Endothelial cell of umbilical vein (primary cell): ENCODE data around the gene EDARADD. TPM values are rescaled to one million over a fixed set of nuclear protein-coding genes. Genes with fewer than 3 reads are reported as not detected.

Experiments used
- BruUV-seq: library from RNA; stranded (reverse); fragments of 400-500 nt; replicated peaks from 2 replicates; lab custom pipeline; 2021; lab: Mats Ljungman, UMichigan
- CTCF ChIA-PET: fragments of 300-600, 350-600 bp; sonication (Branson Sonifier 250); formaldehyde crosslinking; loops from one replicate; lab custom pipeline; 2021; ENCODE audit warnings: antibody characterized with exemption, inconsistent platforms; lab: Charles Lee
- POLR2A ChIA-PET: fragments of 300-600, 350-600 bp; sonication (Branson Sonifier 250); formaldehyde crosslinking; loops from one replicate; lab custom pipeline; 2021; ENCODE audit warnings: antibody characterized with exemption, inconsistent platforms; lab: Charles Lee
- DNase-seq: peaks from one replicate; pipeline ENCODE4 v3.0.0-alpha.2; 2011; ENCODE audit warnings: low read depth, low spot score
- FAIRE-seq: peaks from 2 replicates; lab custom pipeline; 2011; peaks lifted over from hg19 to GRCh38; lab: Jason Lieb, UNC
- H2AFZ ChIP-seq: 2 replicates; pipeline ENCODE4 v1.6.0; 2012; ENCODE audit warnings: low read depth, low read length, control low read depth, inconsistent platforms
- H3K27ac ChIP-seq: 2 replicates; pipeline ENCODE4 v1.5.1; 2011; ENCODE audit warnings: low read depth, mild to moderate bottlenecking, control low read depth, low read length, moderate library complexity; ENCODE audit not compliant: insufficient read depth
- H3K27me3 ChIP-seq, 2 experiments: 2 replicates each; pipeline versions ENCODE4 v1.6.0 to v1.6.1; 2011; ENCODE audit warnings: low read length in 2 of 2, mixed read lengths in 1 of 2; ENCODE audit not compliant: control insufficient read depth in 2 of 2, insufficient read depth in 2 of 2
- H3K36me3 ChIP-seq, 2 experiments: 2 replicates in 1 of 2; 3 replicates in 1 of 2; pipeline ENCODE4 v1.5.1; 2011; ENCODE audit warnings: low read length in 2 of 2, mild to moderate bottlenecking in 1 of 2, moderate library complexity in 1 of 2; ENCODE audit not compliant: control insufficient read depth in 2 of 2, insufficient read depth in 2 of 2; ENCODE audit errors: extremely low read depth in 1 of 2
- H3K4me1 ChIP-seq: 3 replicates; pipeline ENCODE4 v1.5.1; 2011; ENCODE audit warnings: mild to moderate bottlenecking, low read length; ENCODE audit not compliant: control insufficient read depth, insufficient read depth; ENCODE audit errors: extremely low read depth
- H3K4me2 ChIP-seq: 2 replicates; pipeline ENCODE4 v1.6.1; 2011; ENCODE audit warnings: low read length, control low read depth, mixed read lengths; ENCODE audit not compliant: insufficient read depth
- H3K4me3 ChIP-seq, 3 experiments: fragments of 200-600 bp in 1 of 3; sonication (generic), shearing (Covaris generic) in 1 of 3; replicated peaks in 1 of 3; 2 replicates each; pipeline ENCODE4 v1.5.1; 2011 to 2016; ENCODE audit warnings: control low read depth in 3 of 3, low read length in 3 of 3, mild to moderate bottlenecking in 2 of 3, inconsistent platforms in 1 of 3, low read depth in 1 of 3, moderate library complexity in 1 of 3; ENCODE audit not compliant: insufficient read depth in 1 of 3
- H3K79me2 ChIP-seq: 2 replicates; pipeline ENCODE4 v1.6.0; 2012; ENCODE audit warnings: low read length, inconsistent platforms; ENCODE audit not compliant: control insufficient read depth, insufficient read depth
- H3K9ac ChIP-seq: replicated peaks from 2 replicates; pipeline ENCODE3; 2011; ENCODE audit warnings: low read length, control low read depth; ENCODE audit not compliant: insufficient read depth; ENCODE audit errors: extremely low read depth
- H3K9me1 ChIP-seq: replicated peaks from 3 replicates; pipeline ENCODE4 v1.6.0; 2011; ENCODE audit warnings: mild to moderate bottlenecking, low read length; ENCODE audit not compliant: control insufficient read depth, insufficient read depth; ENCODE audit errors: extremely low read depth
- H3K9me3 ChIP-seq: replicated peaks from 2 replicates; pipeline ENCODE4 v1.5.1; 2012; ENCODE audit warnings: low read length, inconsistent platforms; ENCODE audit not compliant: control insufficient read depth, insufficient read depth
- H4K20me1 ChIP-seq: replicated peaks from 2 replicates; pipeline ENCODE3; 2011; ENCODE audit warnings: mild to moderate bottlenecking, low read length; ENCODE audit not compliant: control insufficient read depth, insufficient read depth; ENCODE audit errors: extremely low read depth
- CTCF ChIP-seq, 2 donors: IDR thresholded peaks; 1 replicate in 1 of 2; 2 replicates in 1 of 2; pipeline ENCODE4 v1.5.1; 2011; ENCODE audit warnings: low read length in 2 of 2, mild to moderate bottlenecking in 2 of 2, moderate library complexity in 2 of 2, control low read depth in 1 of 2, inconsistent platforms in 1 of 2, low read depth in 1 of 2; ENCODE audit not compliant: insufficient read depth in 1 of 2; ENCODE audit errors: extremely low read depth in 1 of 2
- EZH2 ChIP-seq: IDR thresholded peaks from 2 replicates; pipeline ENCODE4 v1.6.1; 2012; ENCODE audit warnings: borderline replicate concordance, low read depth, mild to moderate bottlenecking, moderate library complexity, low read length, inconsistent platforms; ENCODE audit not compliant: severe bottlenecking
- FOS ChIP-seq: IDR thresholded peaks from 2 replicates; pipeline ENCODE4 v1.6.1; 2011; ENCODE audit warnings: mild to moderate bottlenecking, low read length, moderate library complexity, borderline replicate concordance; ENCODE audit not compliant: insufficient read depth
- GATA2 ChIP-seq: IDR thresholded peaks from 2 replicates; pipeline ENCODE4 v1.7.0; 2011; ENCODE audit warnings: low read depth, mild to moderate bottlenecking, moderate library complexity, mixed read lengths, low read length; ENCODE audit not compliant: insufficient read length, insufficient read depth
- JUN ChIP-seq: IDR thresholded peaks from 2 replicates; pipeline ENCODE4 v1.6.1; 2011; ENCODE audit warnings: borderline replicate concordance, low read depth; ENCODE audit not compliant: insufficient read length, insufficient read depth
- MAX ChIP-seq: IDR thresholded peaks from 2 replicates; pipeline ENCODE4 v1.6.1; 2011; ENCODE audit not compliant: insufficient read depth, insufficient read length
- MYC ChIP-seq: IDR thresholded peaks from one replicate; pipeline ENCODE4 v1.6.1; 2011; ENCODE audit warnings: mild to moderate bottlenecking, low read depth, low read length
- POLR2A ChIP-seq: IDR thresholded peaks from 2 replicates; pipeline ENCODE4 v1.6.1; 2012; ENCODE audit warnings: low read depth, mild to moderate bottlenecking, control low read depth, low read length
- POLR2AphosphoS5 ChIP-seq: IDR thresholded peaks from 2 replicates; pipeline ENCODE4 v1.6.1; 2012; ENCODE audit warnings: low read depth, mild to moderate bottlenecking, control low read depth, low read length, moderate library complexity; ENCODE audit not compliant: insufficient read depth
- dilution Hi-C: fragments of 300-500 bp; cut with MboI; formaldehyde crosslinking; loops from one replicate; pipeline ENCODE4 v1.15.0; 2019; ENCODE audit warnings: low sequenced_read_pairs; ENCODE audit not compliant: extremely low pct_ligation_motif_present
- intact Hi-C: fragments of 100-400 bp; cut with micrococcal nuclease; formaldehyde crosslinking; loops from one replicate; pipeline ENCODE4 v1.10.0; 2022
- polyA plus RNA-seq, 4 experiments: library from polyadenylated mRNA; depleted of rRNA in 3 of 4; stranded (reverse) in 3 of 4; unstranded in 1 of 4; fragments of >200 nt; gene quantifications; 2 replicates each; pipeline versions ENCODE4 v1.2.1 to v1.2.3, GENCODE V29; 2011 to 2012; ENCODE audit warnings: missing spikeins in 1 of 4
- total RNA-seq: library from RNA; stranded (reverse); gene quantifications from 2 replicates; pipeline ENCODE4 v1.2.3, GENCODE V29; 2021

The EDARADD gene
- total and polyA plus RNA-seq, 2 donors (not counting 3 experiments of a cell fraction or from before 2014, with no cell fraction given): not detected

- no peak for FAIRE-seq
- no TSS peak for BruUV-seq
- dilution Hi-C loops: no loop called here
- no peak overlapping the region for H3K27ac ChIP-seq
- H3K4me2 ChIP-seq: no peak overlapping the region
- H3K9me1 ChIP-seq: no peaks in the 10 kb centered on the region
- no peaks in the 10 kb centered on the region for H3K79me2 ChIP-seq
- ChIA-PET POLR2A (no interaction called here), CTCF (no interaction called here)
- DNase-seq: no peak
- no peak for TF ChIP-seq GATA2
- no peak for TF ChIP-seq MAX
- H2AFZ ChIP-seq: no peak overlapping the region
- no peaks in the 10 kb centered on the region for H3K9me3 ChIP-seq
- no peaks in the 10 kb centered on the region for H3K27me3 ChIP-seq
- no peaks in the 10 kb centered on the region for H3K36me3 ChIP-seq
- H3K4me1 ChIP-seq: no peaks in the 10 kb centered on the region
- no peak overlapping the region for H3K4me3 ChIP-seq
- intact Hi-C loops: no loop called here
- no peaks in the 10 kb centered on the region for H4K20me1 ChIP-seq
- no peak overlapping the region for H3K9ac ChIP-seq
These were observed 35.7 kb downstream of the EDARADD start for GRCh38 chr1:236429715-236430274.

GRCh38 chr1:236433819-236434315, 39.8 kb downstream of the EDARADD start:
- Histone ChIP-seq H3K27ac (no peak overlapping the region), H3K4me3 (no peak overlapping the region), H3K9ac (no peak overlapping the region), H3K27me3 (no peaks in the 10 kb centered on the region), H3K36me3 (no peaks in the 10 kb centered on the region), H2AFZ (no peak overlapping the region), H3K9me1 (no peaks in the 10 kb centered on the region), H3K4me2 (no peak overlapping the region), H4K20me1 (no peaks in the 10 kb centered on the region), H3K9me3 (no peaks in the 10 kb centered on the region), H3K79me2 (no peaks in the 10 kb centered on the region), H3K4me1 (no peaks in the 10 kb centered on the region)
- dilution Hi-C loops (no loop called here), intact Hi-C loops (no loop called here)
- CTCF ChIA-PET: no interaction called here
- BruUV-seq: no TSS peak
- DNase-seq (no peak), FAIRE-seq (no peak)
- POLR2A ChIA-PET: no interaction called here
- TF ChIP-seq FOS (no peak), MAX (no peak), POLR2A (no peak), EZH2 (no peak), CTCF (IDR thresholded peaks at IDR 0.05; ENCODE audit: extremely low read depth in 1 of 2, insufficient read depth in 1 of 2, low read depth in 1 of 2, low read length in 2 of 2) (no peak), POLR2AphosphoS5 (no peak), MYC (no peak), GATA2 (no peak), JUN (no peak)
